C4-2B (cell line): ENCODE results near the gene STK32C.

ENCODE experiments used
- CTCF ChIP-seq: fragments of 450-650 bp; conservative IDR thresholded peaks from 2 replicates; pipeline ENCODE4 v1.5.1; 2017; ENCODE audit warnings: mild to moderate bottlenecking
- ZFX ChIP-seq: fragments of 450-650 bp; IDR thresholded peaks from 2 replicates; pipeline ENCODE4 v1.6.1; 2017

- TF ChIP-seq ZFX, result no peak
- no peak for TF ChIP-seq CTCF
These were observed 29.2 kb upstream of the STK32C start for GRCh38 chr10:132336919-132337407.
